Measurements from ENCODE around the gene BLM. TPM values are rescaled to one million over a fixed set of nuclear protein-coding genes. Genes with fewer than 3 reads are reported as not detected.

BLM gene
- total and polyA plus RNA-seq, 2 of the 13 experiments (the other 11 are each of a cell fraction or from before 2014, with no cell fraction given) = 5.1 to 11.8 TPM

DNA sequence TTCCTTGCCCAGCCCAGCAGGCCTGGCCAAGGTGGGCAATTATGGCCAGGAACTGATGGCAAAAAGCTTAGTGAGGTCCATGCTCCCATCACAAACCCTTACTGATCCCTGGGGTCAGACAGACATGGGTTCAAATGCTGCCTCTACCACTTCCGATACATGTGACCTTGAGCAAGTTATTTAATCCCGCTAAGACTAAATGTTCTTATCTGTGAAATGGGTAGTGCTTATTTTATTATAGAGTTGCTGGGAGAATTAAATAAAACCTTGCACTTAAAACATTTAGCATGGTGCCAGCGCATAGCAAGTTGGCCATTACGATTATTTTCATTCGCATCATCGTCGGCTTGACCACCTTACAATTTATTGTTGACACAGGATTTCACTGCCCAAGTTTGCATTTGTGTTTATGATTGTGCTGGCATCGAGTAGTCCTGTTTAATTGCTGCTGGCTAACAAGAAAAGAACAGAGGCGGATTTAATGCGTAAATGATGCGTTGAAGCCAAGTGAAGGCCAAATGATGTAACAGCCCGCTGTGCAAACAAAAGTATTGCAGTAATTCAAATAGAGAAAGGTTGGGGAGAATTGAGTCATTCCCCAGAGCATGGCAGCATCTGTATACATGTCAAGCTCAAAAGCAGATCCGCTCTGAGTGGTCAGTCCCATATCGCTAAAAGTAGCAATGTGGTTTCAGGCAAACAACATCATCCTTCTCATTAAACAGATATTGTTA is 144.0 kb downstream of the BLM start (continued):
- TF ChIP-seq, protein P1, sequence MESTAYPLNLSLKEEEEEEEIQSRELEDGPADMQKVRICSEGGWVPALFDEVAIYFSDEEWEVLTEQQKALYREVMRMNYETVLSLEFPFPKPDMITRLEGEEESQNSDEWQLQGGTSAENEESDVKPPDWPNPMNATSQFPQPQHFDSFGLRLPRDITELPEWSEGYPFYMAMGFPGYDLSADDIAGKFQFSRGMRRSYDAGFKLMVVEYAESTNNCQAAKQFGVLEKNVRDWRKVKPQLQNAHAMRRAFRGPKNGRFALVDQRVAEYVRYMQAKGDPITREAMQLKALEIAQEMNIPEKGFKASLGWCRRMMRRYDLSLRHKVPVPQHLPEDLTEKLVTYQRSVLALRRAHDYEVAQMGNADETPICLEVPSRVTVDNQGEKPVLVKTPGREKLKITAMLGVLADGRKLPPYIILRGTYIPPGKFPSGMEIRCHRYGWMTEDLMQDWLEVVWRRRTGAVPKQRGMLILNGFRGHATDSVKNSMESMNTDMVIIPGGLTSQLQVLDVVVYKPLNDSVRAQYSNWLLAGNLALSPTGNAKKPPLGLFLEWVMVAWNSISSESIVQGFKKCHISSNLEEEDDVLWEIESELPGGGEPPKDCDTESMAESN (CRISPR knock-in tag; conservative IDR thresholded peaks at IDR 0.05) = peak; percentile 46; the same call in 1 of the 2 replicates
- TF ChIP-seq MEIS2 (CRISPR knock-in tag; IDR thresholded peaks at IDR 0.05) (0 out of 2 replicates have a peak, but pooled peaks have one; percentile 81), REPIN1 (CRISPR knock-in tag; IDR thresholded peaks at IDR 0.05; ENCODE audit: borderline replicate concordance, low read depth) (peak; percentile 36; the same call in 1 of the 2 replicates), ZBTB7B (CRISPR knock-in tag; IDR thresholded peaks at IDR 0.05) (peak; percentile 71; the same call in 1 of the 2 replicates), KLF16 (CRISPR knock-in tag; IDR thresholded peaks at IDR 0.05) (peak in 1 of 2 experiments; percentile 82; a peak in 2 of 4 replicates), FOSL1 (CRISPR knock-in tag; IDR thresholded peaks at IDR 0.05; ENCODE audit: borderline replicate concordance) (peak; percentile 71; the same call in 1 of the 2 replicates), ZNF12 (CRISPR knock-in tag; IDR thresholded peaks at IDR 0.05) (peak; percentile 84; the same call in 1 of the 2 replicates), EEA1 (CRISPR knock-in tag; IDR thresholded peaks at IDR 0.05; ENCODE audit: borderline replicate concordance) (no peak), NFE2 (CRISPR knock-in tag; IDR thresholded peaks at IDR 0.05) (no peak), NONO (IDR thresholded peaks at IDR 0.05) (no peak), NONO (CRISPR knock-in tag; conservative IDR thresholded peaks at IDR 0.05) (peak; percentile 60), KDM5B (CRISPR knock-in tag; IDR thresholded peaks at IDR 0.05; ENCODE audit: borderline replicate concordance) (no peak), SIX1 (CRISPR knock-in tag; IDR thresholded peaks at IDR 0.05; ENCODE audit: borderline replicate concordance) (0 out of 2 replicates have a peak, but pooled peaks have one; percentile 46), RCOR2 (CRISPR knock-in tag; IDR thresholded peaks at IDR 0.05) (peak; percentile 78)
- TF ChIP-seq, protein P2, sequence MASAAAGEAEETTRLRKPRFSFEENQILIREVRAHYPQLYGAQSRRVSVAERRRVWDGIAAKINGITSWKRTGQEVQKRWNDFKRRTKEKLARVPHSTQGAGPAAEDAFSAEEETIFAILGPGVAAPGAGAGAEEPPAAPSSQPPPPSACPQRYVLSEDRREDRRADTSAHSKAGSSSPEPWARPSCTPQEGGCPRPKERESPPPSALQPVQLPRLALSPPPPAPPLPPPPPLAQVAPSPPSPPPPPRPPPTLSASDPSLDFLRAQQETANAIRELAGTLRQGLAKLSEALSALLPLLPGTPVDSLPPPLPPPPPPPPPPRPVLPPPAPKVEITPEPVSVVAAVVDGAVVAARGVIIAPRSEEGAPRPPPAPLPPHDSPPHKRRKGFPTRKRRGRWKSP (CRISPR knock-in tag; IDR thresholded peaks at IDR 0.05) = peak; percentile 66; the same call in 1 of the 2 replicates
- TF ChIP-seq, protein P3, sequence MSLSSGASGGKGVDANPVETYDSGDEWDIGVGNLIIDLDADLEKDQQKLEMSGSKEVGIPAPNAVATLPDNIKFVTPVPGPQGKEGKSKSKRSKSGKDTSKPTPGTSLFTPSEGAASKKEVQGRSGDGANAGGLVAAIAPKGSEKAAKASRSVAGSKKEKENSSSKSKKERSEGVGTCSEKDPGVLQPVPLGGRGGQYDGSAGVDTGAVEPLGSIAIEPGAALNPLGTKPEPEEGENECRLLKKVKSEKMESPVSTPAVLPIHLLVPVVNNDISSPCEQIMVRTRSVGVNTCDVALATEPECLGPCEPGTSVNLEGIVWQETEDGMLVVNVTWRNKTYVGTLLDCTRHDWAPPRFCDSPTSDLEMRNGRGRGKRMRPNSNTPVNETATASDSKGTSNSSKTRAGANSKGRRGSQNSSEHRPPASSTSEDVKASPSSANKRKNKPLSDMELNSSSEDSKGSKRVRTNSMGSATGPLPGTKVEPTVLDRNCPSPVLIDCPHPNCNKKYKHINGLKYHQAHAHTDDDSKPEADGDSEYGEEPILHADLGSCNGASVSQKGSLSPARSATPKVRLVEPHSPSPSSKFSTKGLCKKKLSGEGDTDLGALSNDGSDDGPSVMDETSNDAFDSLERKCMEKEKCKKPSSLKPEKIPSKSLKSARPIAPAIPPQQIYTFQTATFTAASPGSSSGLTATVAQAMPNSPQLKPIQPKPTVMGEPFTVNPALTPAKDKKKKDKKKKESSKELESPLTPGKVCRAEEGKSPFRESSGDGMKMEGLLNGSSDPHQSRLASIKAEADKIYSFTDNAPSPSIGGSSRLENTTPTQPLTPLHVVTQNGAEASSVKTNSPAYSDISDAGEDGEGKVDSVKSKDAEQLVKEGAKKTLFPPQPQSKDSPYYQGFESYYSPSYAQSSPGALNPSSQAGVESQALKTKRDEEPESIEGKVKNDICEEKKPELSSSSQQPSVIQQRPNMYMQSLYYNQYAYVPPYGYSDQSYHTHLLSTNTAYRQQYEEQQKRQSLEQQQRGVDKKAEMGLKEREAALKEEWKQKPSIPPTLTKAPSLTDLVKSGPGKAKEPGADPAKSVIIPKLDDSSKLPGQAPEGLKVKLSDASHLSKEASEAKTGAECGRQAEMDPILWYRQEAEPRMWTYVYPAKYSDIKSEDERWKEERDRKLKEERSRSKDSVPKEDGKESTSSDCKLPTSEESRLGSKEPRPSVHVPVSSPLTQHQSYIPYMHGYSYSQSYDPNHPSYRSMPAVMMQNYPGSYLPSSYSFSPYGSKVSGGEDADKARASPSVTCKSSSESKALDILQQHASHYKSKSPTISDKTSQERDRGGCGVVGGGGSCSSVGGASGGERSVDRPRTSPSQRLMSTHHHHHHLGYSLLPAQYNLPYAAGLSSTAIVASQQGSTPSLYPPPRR (CRISPR knock-in tag; IDR thresholded peaks at IDR 0.05; ENCODE audit: borderline replicate concordance) = peak; percentile 86
- TF ChIP-seq, protein P4, sequence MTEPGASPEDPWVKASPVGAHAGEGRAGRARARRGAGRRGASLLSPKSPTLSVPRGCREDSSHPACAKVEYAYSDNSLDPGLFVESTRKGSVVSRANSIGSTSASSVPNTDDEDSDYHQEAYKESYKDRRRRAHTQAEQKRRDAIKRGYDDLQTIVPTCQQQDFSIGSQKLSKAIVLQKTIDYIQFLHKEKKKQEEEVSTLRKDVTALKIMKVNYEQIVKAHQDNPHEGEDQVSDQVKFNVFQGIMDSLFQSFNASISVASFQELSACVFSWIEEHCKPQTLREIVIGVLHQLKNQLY (CRISPR knock-in tag; IDR thresholded peaks at IDR 0.05) = peak; percentile 44; the same call in 1 of the 2 replicates
- TF ChIP-seq, protein P5, sequence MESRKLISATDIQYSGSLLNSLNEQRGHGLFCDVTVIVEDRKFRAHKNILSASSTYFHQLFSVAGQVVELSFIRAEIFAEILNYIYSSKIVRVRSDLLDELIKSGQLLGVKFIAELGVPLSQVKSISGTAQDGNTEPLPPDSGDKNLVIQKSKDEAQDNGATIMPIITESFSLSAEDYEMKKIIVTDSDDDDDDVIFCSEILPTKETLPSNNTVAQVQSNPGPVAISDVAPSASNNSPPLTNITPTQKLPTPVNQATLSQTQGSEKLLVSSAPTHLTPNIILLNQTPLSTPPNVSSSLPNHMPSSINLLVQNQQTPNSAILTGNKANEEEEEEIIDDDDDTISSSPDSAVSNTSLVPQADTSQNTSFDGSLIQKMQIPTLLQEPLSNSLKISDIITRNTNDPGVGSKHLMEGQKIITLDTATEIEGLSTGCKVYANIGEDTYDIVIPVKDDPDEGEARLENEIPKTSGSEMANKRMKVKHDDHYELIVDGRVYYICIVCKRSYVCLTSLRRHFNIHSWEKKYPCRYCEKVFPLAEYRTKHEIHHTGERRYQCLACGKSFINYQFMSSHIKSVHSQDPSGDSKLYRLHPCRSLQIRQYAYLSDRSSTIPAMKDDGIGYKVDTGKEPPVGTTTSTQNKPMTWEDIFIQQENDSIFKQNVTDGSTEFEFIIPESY (CRISPR knock-in tag; IDR thresholded peaks at IDR 0.05) = 0 out of 2 replicates have a peak, but pooled peaks have one; percentile 20

All from HepG2 (cell line).